ENCODE data around the gene HOXD3.

- TF ChIP-seq CTCF (IDR thresholded peaks at IDR 0.05; ENCODE audit: insufficient read depth, low read depth, low read length) (peak; percentile 19), EZH2 (IDR thresholded peaks at IDR 0.05; ENCODE audit: insufficient read depth, low read length) (peak; percentile 51)
Observed at GRCh38 chr2:176118601-176119339, 38.3 kb upstream of the HOXD3 start.

All from astrocyte (in vitro differentiated cells and primary cell).